GM23248 (cell line): ENCODE measurements around the gene WDTC1.

Experiments
- EZH2 ChIP-seq: fragments of 200-600 bp; sonication (generic); IDR thresholded peaks from 2 replicates; pipeline ENCODE4 v1.6.1; 2018; ENCODE audit warnings: antibody characterized with exemption, mild to moderate bottlenecking; ENCODE audit not compliant: insufficient read depth, poor library complexity, severe bottlenecking
- EZH2phosphoT487 ChIP-seq: fragments of 200-600 bp; sonication (generic); IDR thresholded peaks from 2 replicates; pipeline ENCODE4 v1.6.1; 2018; ENCODE audit warnings: antibody characterized with exemption, moderate library complexity, mild to moderate bottlenecking, low read depth; ENCODE audit not compliant: insufficient read depth

DNA sequence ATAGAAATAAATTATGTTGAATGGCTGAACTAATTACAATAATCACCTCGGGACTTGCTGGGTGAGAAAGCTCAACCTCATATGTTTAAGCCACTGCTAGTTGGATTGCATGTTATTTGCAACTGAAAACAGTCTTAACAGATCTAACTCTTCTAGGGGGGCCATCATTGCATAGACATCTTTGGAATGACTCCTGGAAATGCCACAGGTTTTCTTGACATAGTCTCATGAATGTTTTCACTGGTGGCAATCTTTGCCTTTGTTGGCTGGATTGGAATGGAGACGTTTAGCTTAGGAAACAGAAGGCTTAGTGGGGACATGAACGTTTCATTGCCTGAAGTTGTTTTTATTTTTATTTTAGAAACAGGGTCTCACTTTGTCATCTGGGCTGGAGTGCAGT lies 8.8 kb upstream of the WDTC1 start:
- TF ChIP-seq EZH2 (no peak), EZH2phosphoT487 (no peak)
